IMR-90 (cell line): ENCODE data around the gene KIRREL1. TPM values are rescaled to one million over a fixed set of nuclear protein-coding genes. Genes with fewer than 3 reads are reported as not detected.

ENCODE experiments used
- ATAC-seq: fragments of 200-7000 bp; cut with Tn5 transposase; 2 replicates; pipeline ENCODE4 v1.9.1; 2020; ENCODE audit warnings: low read depth, mild to moderate bottlenecking, moderate library complexity
- BruUV-seq: library from RNA; stranded (reverse); fragments of 400-500 nt; replicated peaks from 2 replicates; lab custom pipeline; 2021; lab: Mats Ljungman, UMichigan
- CTCF ChIA-PET: fragments of 300-600 bp; formaldehyde crosslinking; extraction: SDS; loops from one replicate; lab custom pipeline; 2021; ENCODE audit warnings: antibody characterized with exemption; lab: Yijun Ruan, JAX
- POLR2A ChIA-PET: fragments of 300-600 bp; sonication (Branson Sonifier 250); formaldehyde crosslinking; loops from one replicate; lab custom pipeline; 2022; ENCODE audit warnings: antibody characterized with exemption; ENCODE audit not compliant: unreplicated experiment; lab: Charles Lee
- DNase-seq: peaks from one replicate; pipeline ENCODE4 v3.0.0; 2013
- H2AFZ ChIP-seq: replicated peaks from 2 replicates; pipeline ENCODE3; 2013; ENCODE audit warnings: low read length, mild to moderate bottlenecking; ENCODE audit not compliant: poor library complexity
- H2AK5ac ChIP-seq: 2 replicates; pipeline ENCODE4 v1.6.1; 2013; ENCODE audit warnings: low read depth, low read length, inconsistent platforms
- H2AK9ac ChIP-seq: replicated peaks from 2 replicates; pipeline ENCODE3; 2013; ENCODE audit warnings: mild to moderate bottlenecking, low read depth, low read length, moderate library complexity; ENCODE audit not compliant: poor library complexity
- H2BK120ac ChIP-seq: 2 replicates; pipeline ENCODE4 v1.6.1; 2013; ENCODE audit warnings: low read depth, low read length, inconsistent platforms
- H2BK15ac ChIP-seq: 3 replicates; pipeline ENCODE4 v1.6.1; 2013; ENCODE audit warnings: low read depth, low read length, inconsistent platforms
- H2BK20ac ChIP-seq: 2 replicates; pipeline ENCODE4 v1.6.1; 2013; ENCODE audit warnings: low read depth, mild to moderate bottlenecking, inconsistent platforms, low read length, moderate library complexity
- H2BK5ac ChIP-seq: 2 replicates; pipeline ENCODE4 v1.6.1; 2013; ENCODE audit warnings: mild to moderate bottlenecking, low read depth, low read length, inconsistent platforms; ENCODE audit not compliant: poor library complexity, severe bottlenecking
- H3K14ac ChIP-seq: replicated peaks from 2 replicates; pipeline ENCODE4 v1.6.1; 2013; ENCODE audit warnings: low read depth, low read length, inconsistent platforms
- H3K18ac ChIP-seq: 2 replicates; pipeline ENCODE4 v1.6.1; 2013; ENCODE audit warnings: low read depth, low read length, control low read depth
- H3K23ac ChIP-seq: 2 replicates; pipeline ENCODE4 v1.6.1; 2013; ENCODE audit warnings: low read depth, low read length, inconsistent platforms
- H3K27ac ChIP-seq: 2 replicates; pipeline ENCODE4 v1.5.1; 2013; ENCODE audit warnings: mild to moderate bottlenecking, control low read depth, low read length; ENCODE audit not compliant: insufficient read depth
- H3K27me3 ChIP-seq: 2 replicates; pipeline ENCODE4 v1.6.1; 2013; ENCODE audit warnings: low read length; ENCODE audit not compliant: control insufficient read depth, insufficient read depth
- H3K36me3 ChIP-seq: 2 replicates; pipeline ENCODE4 v1.6.1; 2013; ENCODE audit warnings: low read length, mixed read lengths; ENCODE audit not compliant: control insufficient read depth, insufficient read depth
- H3K4ac ChIP-seq: 2 replicates; pipeline ENCODE4 v1.6.1; 2013; ENCODE audit warnings: low read depth, low read length, inconsistent platforms
- H3K4me1 ChIP-seq: 2 replicates; pipeline ENCODE4 v1.6.1; 2013; ENCODE audit warnings: low read length, mixed read lengths; ENCODE audit not compliant: control insufficient read depth, insufficient read depth
- H3K4me2 ChIP-seq: 2 replicates; pipeline ENCODE4 v1.6.1; 2013; ENCODE audit warnings: low read depth, mild to moderate bottlenecking, control low read depth, low read length, moderate library complexity
- H3K4me3 ChIP-seq: 2 replicates; pipeline ENCODE4 v1.5.1; 2013; ENCODE audit warnings: low read depth, mild to moderate bottlenecking, control low read depth, low read length, moderate library complexity; ENCODE audit not compliant: insufficient read depth
- H3K56ac ChIP-seq: 2 replicates; pipeline ENCODE4 v1.6.1; 2013; ENCODE audit warnings: low read length, inconsistent platforms; ENCODE audit not compliant: insufficient read depth; ENCODE audit errors: extremely low read depth
- H3K79me1 ChIP-seq, 2 experiments: 2 replicates each; pipeline ENCODE4 v1.6.1; 2013; ENCODE audit warnings: low read length in 2 of 2, inconsistent platforms in 1 of 2, low read depth in 1 of 2
- H3K9ac ChIP-seq: 2 replicates; pipeline ENCODE4 v1.6.1; 2013; ENCODE audit warnings: low read depth, low read length, control low read depth
- H3K9me1 ChIP-seq: 2 replicates; pipeline ENCODE4 v1.6.1; 2013; ENCODE audit warnings: low read length, inconsistent platforms; ENCODE audit not compliant: insufficient read depth
- H3K9me3 ChIP-seq: 2 replicates; pipeline ENCODE4 v1.6.1; 2013; ENCODE audit warnings: low read length; ENCODE audit not compliant: control insufficient read depth, insufficient read depth
- H4K20me1 ChIP-seq: 2 replicates; pipeline ENCODE4 v1.6.1; 2013; ENCODE audit warnings: low read length, inconsistent platforms; ENCODE audit not compliant: insufficient read depth
- H4K5ac ChIP-seq: 2 replicates; pipeline ENCODE4 v1.6.1; 2013; ENCODE audit warnings: mild to moderate bottlenecking, low read depth, low read length, control low read depth
- H4K8ac ChIP-seq, 2 experiments: 2 replicates each; pipeline ENCODE4 v1.6.1; 2013; ENCODE audit warnings: low read depth in 2 of 2, low read length in 2 of 2, control low read depth in 1 of 2, inconsistent platforms in 1 of 2
- H4K91ac ChIP-seq: 2 replicates; pipeline ENCODE4 v1.6.1; 2013; ENCODE audit warnings: low read depth, low read length, inconsistent platforms; ENCODE audit not compliant: insufficient read depth
- BHLHE40 ChIP-seq: fragments of 150-350 bp; IDR thresholded peaks from 2 replicates; pipeline ENCODE4 v1.6.1; 2016; ENCODE audit warnings: mild to moderate bottlenecking, low read depth, low read length
- CEBPB ChIP-seq: IDR thresholded peaks from 2 replicates; pipeline ENCODE4 v1.6.1; 2012; ENCODE audit warnings: low read depth, low read length, improper control_type of control experiment
- CHD1 ChIP-seq: IDR thresholded peaks from 2 replicates; pipeline ENCODE4 v1.6.1; 2012; ENCODE audit warnings: low read depth, low read length, improper control_type of control experiment
- CTCF ChIP-seq: conservative IDR thresholded peaks from 2 replicates; pipeline ENCODE4 v1.5.1; 2012; ENCODE audit warnings: mild to moderate bottlenecking, low read depth, low read length, improper control_type of control experiment
- FOS ChIP-seq: fragments of 150-350 bp; IDR thresholded peaks from 2 replicates; pipeline ENCODE4 v1.6.1; 2016; ENCODE audit warnings: low read depth, low read length
- MAFK ChIP-seq: IDR thresholded peaks from 2 replicates; pipeline ENCODE4 v1.6.1; 2012; ENCODE audit warnings: low read depth, low read length, improper control_type of control experiment
- MAZ ChIP-seq: IDR thresholded peaks from 2 replicates; pipeline ENCODE4 v1.6.1; 2012; ENCODE audit warnings: low read depth, mild to moderate bottlenecking, low read length, improper control_type of control experiment, moderate library complexity, borderline replicate concordance
- MXI1 ChIP-seq: IDR thresholded peaks from 2 replicates; pipeline ENCODE4 v1.6.1; 2012; ENCODE audit warnings: low read depth, mild to moderate bottlenecking, low read length, moderate library complexity, borderline replicate concordance
- NFE2L2 ChIP-seq: fragments of 150-350 bp; IDR thresholded peaks from 2 replicates; pipeline ENCODE4 v1.6.1; 2016; ENCODE audit warnings: low read depth, mild to moderate bottlenecking, low read length
- POLR2A ChIP-seq: IDR thresholded peaks from 2 replicates; pipeline ENCODE4 v1.6.1; 2012; ENCODE audit warnings: mild to moderate bottlenecking, low read depth, low read length
- RAD21 ChIP-seq: IDR thresholded peaks from 2 replicates; pipeline ENCODE4 v1.6.1; 2012; ENCODE audit warnings: low read length, improper control_type of control experiment
- RCOR1 ChIP-seq: IDR thresholded peaks from 2 replicates; pipeline ENCODE4 v1.6.1; 2012; ENCODE audit warnings: mild to moderate bottlenecking, low read length, improper control_type of control experiment; ENCODE audit not compliant: insufficient replicate concordance
- RFX5 ChIP-seq: IDR thresholded peaks from 2 replicates; pipeline ENCODE4 v1.8.0; 2012; ENCODE audit warnings: low read depth, mild to moderate bottlenecking, low read length, moderate library complexity
- WGBS, 2 experiments: methylation state at CpG; one replicate each; pipeline versions ENCODE4 v1.1.5 to v1.1.7; 2013; ENCODE audit warnings: missing lambda C conversion rate in 2 of 2; ENCODE audit not compliant: insufficient read length in 1 of 2; ENCODE audit errors: extremely low coverage in 2 of 2; 5-methylcytosine and 5-hydroxymethylcytosine counted together
- dilution Hi-C: fragments of 300-500 bp; cut with HindIII; formaldehyde crosslinking; loops from one replicate; pipeline ENCODE4 v1.14.3; 2018; ENCODE audit warnings: low sequenced_read_pairs; ENCODE audit not compliant: unreplicated experiment
- in situ Hi-C: fragments of 300-500 bp; cut with MboI; formaldehyde crosslinking; loops from 3 replicates; pipeline ENCODE4 v1.14.3; 2019; ENCODE audit warnings: low sequenced_read_pairs, inconsistent platforms, mixed read lengths
- intact Hi-C: fragments of 100-400 bp; cut with micrococcal nuclease; formaldehyde crosslinking; loops from 2 replicates; pipeline ENCODE4 v1.10.0; 2022
- polyA plus RNA-seq, 3 experiments: library from polyadenylated mRNA; depleted of rRNA; stranded (reverse); fragments of >200 nt; gene quantifications; 2 replicates each; pipeline ENCODE4 v1.2.3, GENCODE V29; 2012; ENCODE audit warnings: low replicate concordance in 1 of 3
- total RNA-seq: library from RNA; depleted of rRNA; stranded (reverse); fragments of >200 nt; gene quantifications from 2 replicates; pipeline ENCODE4 v1.2.3, GENCODE V29; 2012
- TF ChIP-seq, protein P1 (sequence below): fragments of 150-350 bp; IDR thresholded peaks from 2 replicates; pipeline ENCODE4 v1.6.1; 2016; ENCODE audit warnings: low read depth, mild to moderate bottlenecking, low read length, moderate library complexity, borderline replicate concordance
- TF ChIP-seq, protein P2 (sequence below): fragments of 150-350 bp; IDR thresholded peaks from 2 replicates; pipeline ENCODE4 v1.6.1; 2017; ENCODE audit warnings: mild to moderate bottlenecking, antibody characterized with exemption, low read length, low read depth

Gene KIRREL1
- total and polyA plus RNA-seq, 2 of the 4 experiments (the other 2 are of a cell fraction): 58.1 to 64.7 TPM

DNA sequence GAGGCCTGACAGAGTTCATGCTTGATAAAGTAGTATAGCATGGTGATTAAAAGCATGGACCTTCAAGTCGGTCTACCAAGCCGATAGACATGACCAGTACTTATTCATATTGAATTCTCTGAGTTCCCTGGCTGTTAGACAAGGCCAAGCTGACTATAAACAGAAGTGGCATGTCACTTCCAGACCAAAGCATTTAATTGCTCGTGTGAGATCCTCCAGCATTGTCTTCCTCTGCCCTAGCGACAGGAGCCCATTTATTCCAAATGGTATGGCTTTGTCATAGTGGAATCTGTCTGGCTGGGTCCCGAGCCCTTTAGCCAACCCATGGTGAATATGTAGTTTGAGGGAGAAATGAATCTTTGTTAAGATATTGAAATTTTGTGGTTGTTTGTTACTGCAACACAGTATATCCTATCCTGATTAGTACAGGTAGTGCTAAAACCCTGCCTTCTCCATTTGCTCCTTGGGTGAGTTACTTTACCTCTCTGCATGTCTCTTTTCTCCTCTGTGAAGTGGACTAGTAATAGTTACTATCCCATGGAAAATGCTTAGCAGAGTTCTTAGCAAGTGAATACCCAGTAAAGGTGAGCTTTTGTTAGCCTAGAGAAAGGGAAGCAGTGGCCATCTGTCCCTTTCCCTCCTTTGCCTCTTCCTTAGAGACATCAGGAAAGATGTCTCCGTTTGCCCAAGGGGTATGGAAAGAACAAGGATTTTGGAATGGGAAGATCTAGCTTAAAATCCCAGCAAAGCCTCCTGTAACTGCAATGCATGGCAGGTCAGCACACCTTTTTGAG is 109.6 kb downstream of the KIRREL1 start:
- H3K4ac ChIP-seq: no peak overlapping the region
- H4K91ac ChIP-seq: no peak overlapping the region
- peaks cover 15% of the 10 kb centered on the region for H3K9me1 ChIP-seq
- peaks cover 7% of the 10 kb centered on the region for H3K27me3 ChIP-seq
- no peaks in the 10 kb centered on the region for H3K9me3 ChIP-seq
- H3K27ac ChIP-seq: no peak overlapping the region
- no peak overlapping the region for H3K4me2 ChIP-seq
- H3K9ac ChIP-seq: no peak overlapping the region
- no peak overlapping the region for H3K56ac ChIP-seq
- H2AK9ac ChIP-seq: no peak overlapping the region
- H2AFZ ChIP-seq: no peak overlapping the region
- WGBS, 2 experiments: no CpG with 5 or more reads among the region's 6 CpGs
- no peak overlapping the region for H2BK120ac ChIP-seq
- 0 out of 4 replicates have a peak, but pooled peaks cover 0 to 4% of the 10 kb centered on the region in 2 experiments for H3K79me1 ChIP-seq
- ChIA-PET POLR2A (interaction anchor here (0.5 kb wide), 1 partner anchor 82 kb away, joined by 8 read pairs; no protein-coding TSS in a partner anchor), CTCF (interaction anchor here (0.9 to 1.1 kb wide), 3 partner anchors 7 to 139 kb away, joined by 3 to 4 read pairs (median 3); no protein-coding TSS in a partner anchor)
- no peak overlapping the region for H3K23ac ChIP-seq
- no peak overlapping the region for H2BK20ac ChIP-seq
- dilution Hi-C loops: no loop called here
- peaks cover 4% of the 10 kb centered on the region for H3K4me1 ChIP-seq
- BruUV-seq: no TSS peak
- H2BK15ac ChIP-seq: no peak overlapping the region
- H3K14ac ChIP-seq: no peak overlapping the region
- H3K4me3 ChIP-seq: no peak overlapping the region
- no peak overlapping the region for H2BK5ac ChIP-seq
- no peak overlapping the region for H4K5ac ChIP-seq
- ATAC-seq (no peak), DNase-seq (no peak)
- no peak overlapping the region for H2AK5ac ChIP-seq
- H4K20me1 ChIP-seq: peaks cover 11% of the 10 kb centered on the region
- H4K8ac ChIP-seq: no peak overlapping the region
- intact Hi-C loops: no loop called here
- no peaks in the 10 kb centered on the region for H3K36me3 ChIP-seq
- in situ Hi-C loops: no loop called here
- no peak overlapping the region for H3K18ac ChIP-seq
- TF ChIP-seq MAZ (no peak), MAFK (no peak), RAD21 (no peak), CTCF (no peak), MXI1 (no peak), FOS (no peak), NFE2L2 (no peak), BHLHE40 (no peak), CHD1 (no peak), CEBPB (no peak), RFX5 (no peak), RCOR1 (no peak), POLR2A (no peak)
- TF ChIP-seq, protein P1, sequence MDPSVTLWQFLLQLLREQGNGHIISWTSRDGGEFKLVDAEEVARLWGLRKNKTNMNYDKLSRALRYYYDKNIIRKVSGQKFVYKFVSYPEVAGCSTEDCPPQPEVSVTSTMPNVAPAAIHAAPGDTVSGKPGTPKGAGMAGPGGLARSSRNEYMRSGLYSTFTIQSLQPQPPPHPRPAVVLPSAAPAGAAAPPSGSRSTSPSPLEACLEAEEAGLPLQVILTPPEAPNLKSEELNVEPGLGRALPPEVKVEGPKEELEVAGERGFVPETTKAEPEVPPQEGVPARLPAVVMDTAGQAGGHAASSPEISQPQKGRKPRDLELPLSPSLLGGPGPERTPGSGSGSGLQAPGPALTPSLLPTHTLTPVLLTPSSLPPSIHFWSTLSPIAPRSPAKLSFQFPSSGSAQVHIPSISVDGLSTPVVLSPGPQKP: no peak
- TF ChIP-seq, protein P2, sequence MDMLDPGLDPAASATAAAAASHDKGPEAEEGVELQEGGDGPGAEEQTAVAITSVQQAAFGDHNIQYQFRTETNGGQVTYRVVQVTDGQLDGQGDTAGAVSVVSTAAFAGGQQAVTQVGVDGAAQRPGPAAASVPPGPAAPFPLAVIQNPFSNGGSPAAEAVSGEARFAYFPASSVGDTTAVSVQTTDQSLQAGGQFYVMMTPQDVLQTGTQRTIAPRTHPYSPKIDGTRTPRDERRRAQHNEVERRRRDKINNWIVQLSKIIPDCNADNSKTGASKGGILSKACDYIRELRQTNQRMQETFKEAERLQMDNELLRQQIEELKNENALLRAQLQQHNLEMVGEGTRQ: no peak
